ENCODE data around the gene GHITM.
"Not testable (repeated sequence)": the region's sequence is repeated elsewhere in the genome, so short reads cannot be mapped to it uniquely, and the experiment has no call there.

GHITM gene

DNA sequence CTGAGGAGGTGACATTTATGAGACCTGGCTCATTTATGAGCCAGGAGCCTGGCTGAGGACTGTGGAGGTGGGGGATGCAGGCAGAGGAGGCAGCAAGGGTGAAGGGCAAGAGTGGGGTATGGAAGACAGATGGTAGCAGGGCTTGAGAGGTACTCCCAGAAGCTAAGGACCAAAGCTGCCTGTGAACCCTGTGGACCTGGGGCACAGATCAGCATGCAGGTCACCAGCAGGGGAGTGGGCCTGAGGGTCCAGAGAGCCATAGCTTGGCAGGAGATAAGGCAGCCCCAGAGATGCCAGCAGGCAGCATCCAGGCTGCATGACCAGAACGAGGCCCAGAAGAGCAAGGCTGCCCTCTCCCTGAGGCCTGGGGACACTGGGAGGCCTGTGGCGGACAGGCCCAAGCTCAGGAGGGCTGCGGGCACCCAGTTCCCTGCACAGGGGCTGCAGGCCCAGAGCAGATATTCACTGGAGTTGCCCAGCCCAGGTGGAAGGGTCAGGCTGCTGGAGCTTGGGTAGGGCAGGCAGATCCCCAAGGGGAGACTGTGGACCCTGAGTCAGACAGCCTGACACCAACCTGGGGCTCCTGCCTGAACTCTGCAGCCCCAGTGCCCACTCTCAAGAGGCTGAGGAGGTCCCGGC lies 37.6 kb downstream of the GHITM start:
- no peak for DNase-seq (ENCODE audit: low read depth)

DNA sequence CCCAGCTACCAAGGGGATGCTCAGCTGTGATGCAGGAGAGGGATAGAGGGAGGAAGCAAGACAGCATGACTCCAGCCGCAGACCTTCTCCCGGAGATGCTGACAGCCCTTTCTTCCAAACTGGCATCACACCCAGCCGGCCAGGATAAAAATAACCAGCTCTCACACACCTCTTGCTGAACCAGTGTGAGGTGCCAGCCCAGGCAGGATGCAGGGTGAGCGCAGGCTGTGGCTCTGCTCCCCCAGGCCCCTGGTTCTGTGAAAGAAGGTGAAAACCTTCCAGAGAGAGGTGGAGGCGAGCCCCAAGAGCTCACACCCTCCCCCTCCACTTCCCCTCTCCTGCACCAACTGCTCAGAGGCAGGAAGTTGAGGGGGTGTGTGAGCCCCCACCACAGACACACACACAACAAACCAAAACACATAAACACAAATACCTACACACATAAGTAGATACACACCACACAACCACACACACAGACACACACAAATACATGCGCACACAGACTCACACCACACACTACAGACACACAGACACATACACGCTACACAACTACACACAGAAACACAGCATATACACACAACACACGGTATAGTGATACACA lies 38.3 kb downstream of the GHITM start:
- no peak for DNase-seq (ENCODE audit: low read depth)

DNA sequence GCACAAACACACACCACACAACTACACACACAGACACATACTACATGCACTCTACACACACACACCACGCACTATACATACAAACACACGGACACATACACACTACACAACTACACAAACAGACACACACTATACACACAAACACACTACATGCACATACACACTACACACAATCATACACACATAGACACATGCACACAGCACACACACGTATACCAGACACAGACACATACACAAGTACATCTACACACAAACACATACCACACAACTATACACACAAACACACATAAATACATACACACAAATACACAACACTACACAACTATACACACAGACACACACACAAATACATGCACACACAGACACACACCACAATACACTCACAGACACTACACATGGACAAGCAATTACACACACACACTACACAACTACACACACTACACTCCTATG lies 38.9 kb downstream of the GHITM start:
- DNase-seq (ENCODE audit: low read depth), result no peak

DNA sequence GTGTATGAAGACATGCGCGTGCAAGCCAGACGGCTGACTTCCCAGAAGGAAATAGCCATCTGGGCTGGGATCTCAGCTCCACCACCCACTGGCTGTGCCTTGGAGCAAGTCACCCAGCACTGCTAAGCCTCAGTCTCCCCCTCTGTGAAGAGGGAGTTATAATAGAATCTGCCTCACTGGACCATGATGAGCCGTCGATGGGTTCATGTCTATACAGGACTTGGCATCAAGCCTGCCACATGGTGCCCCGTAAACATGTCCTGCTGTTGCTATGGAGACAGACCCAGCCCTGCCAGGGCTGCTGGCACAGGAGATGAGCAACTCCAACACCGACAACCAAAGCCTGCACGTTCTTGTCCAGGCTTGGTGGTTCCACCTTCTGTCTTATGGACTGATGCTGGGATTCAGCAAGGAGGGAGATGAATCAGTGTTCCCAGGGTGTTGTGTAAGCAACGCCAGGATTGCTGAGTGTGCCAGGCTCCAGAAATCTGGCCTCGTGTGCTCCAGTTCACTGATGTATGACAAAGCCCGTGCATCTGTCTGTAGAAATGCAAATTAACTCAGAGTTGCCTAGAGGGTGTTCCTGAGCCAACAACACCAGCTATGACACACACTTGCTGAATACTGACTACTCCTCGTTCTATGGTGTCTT lies 39.9 kb downstream of the GHITM start:
- peak; percentile 55 for DNase-seq (ENCODE audit: low read depth)

DNA sequence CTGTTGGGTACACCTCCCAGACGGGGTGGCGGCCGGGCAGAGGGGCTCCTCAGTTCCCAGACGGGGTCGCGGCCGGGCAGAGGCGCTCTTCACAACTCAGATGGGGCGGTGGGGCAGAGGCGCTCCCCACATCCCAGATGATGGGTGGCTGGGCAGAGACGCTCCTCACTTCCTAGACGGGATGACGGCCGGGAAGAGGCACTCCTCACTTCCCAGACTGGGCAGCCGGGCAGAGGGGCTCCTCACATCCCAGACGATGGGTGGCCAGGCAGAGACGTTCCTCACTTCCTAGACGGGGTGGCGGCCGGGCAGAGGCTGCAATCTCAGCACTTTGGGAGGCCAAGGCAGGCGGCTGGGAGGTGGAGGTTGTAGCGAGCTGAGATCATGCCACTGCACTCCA lies 41.1 kb downstream of the GHITM start:
- not testable (repeated sequence) for DNase-seq (ENCODE audit: low read depth)

DNA sequence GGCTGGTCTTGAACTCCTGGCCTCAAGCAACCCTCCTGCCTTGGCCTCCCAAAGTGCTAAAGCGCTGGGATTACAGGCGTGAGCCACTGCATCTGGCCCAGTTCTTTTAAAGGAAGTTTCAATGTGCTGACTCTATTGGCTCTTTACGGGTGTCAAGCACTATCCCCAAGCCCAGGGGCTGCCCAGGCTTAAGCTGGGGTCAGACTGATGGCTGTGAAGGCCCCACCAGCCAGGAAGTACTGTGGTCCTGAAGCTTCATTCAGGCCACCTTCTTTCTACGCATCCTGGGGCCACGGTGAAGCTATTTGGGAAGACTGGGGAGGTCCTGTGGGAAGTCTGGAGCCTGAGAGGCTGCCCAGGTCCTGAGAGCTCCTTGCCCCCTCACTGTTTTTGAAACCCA lies 42.3 kb downstream of the GHITM start:
- DNase-seq (ENCODE audit: low read depth), result no peak

DNA sequence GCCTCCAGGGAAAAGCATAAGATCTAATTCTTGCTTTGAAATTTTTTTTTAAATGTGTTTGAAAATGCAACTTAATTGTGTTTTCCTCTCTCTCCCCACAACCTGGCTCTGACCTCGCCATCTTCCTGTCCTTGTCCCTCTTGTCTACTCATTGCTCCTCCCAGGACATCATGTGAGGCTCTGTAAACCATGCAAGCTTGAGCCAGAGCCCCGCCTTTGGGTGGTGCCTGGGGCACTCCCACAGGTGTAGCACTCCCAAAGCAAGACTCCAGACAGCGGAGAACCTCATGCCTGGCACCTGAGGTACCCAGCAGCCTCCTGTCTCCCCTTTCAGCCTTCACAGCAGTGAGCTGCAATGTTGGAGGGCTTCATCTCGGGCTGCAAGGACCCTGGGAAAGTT lies 45.2 kb downstream of the GHITM start:
- DNase-seq (ENCODE audit: low read depth), result no peak

DNA sequence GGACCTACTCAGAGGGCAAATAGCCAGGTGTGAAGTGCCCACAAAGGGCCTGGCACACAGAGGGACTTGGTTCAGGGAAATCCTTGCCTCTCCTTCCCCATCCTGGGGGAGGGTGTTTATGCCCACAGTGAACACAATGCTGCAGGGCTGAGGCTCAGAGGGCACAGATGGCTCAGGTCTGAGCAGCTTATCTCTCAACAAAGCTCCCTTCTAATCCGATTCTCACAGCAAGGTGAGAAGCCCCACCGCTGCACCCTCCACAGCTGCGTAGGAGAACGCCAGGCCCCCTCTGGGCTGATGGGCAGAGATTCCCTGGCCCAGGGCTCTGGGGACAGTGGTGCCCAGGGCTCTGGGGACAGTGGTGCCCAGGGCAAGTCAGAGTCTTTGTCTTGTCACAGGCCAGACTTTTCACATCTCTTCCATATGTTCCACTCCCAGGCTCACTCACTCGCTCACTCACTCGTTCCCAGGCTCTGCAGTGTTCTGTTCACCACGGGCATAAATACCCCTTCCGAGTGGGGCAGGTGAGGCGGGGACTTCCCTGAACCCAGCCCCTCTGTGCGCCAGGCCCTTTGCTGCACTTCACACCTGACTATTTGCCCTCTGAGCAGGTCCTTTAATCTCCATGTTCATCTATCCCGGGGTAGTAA lies 46.3 kb downstream of the GHITM start:
- DNase-seq (ENCODE audit: low read depth), result no peak

DNA sequence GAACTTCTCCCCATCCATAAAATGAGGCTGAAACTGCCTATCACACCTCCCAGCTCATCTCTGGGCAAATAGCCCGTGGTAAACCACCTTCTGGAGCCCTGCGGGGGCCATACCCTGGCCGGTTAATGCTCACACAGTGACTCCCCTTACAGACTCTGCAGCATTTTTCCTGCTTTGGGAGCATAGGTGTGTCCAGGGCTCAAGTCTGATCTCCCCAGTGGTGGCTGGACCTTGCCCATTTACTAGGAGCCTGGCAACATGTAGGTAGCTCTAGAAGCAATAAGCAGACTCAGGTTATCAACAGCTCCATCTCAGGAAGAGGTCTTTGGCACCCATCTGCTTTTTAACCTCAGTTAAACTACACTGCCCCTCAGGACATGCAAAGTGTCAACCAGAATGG lies 49.5 kb downstream of the GHITM start:
- no peak for DNase-seq (ENCODE audit: low read depth)

DNA sequence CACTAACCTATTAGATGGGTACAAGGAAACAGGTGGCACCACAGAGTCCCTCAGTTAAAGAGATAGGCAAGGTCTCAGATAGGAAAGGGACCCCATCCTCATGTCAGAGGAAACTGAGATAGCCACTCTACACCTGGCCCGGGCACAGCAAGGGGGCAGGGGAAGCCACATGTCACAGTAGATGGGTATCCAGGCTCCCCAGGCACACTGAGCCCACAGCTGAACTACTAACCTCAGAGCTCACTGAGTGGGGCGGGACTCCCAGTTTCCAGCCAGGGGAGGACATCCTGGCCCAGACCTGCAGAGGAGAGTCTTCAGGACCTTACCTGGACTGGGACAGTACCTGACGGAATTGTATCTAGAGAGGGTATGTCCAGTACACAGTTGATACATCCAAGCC lies 51.3 kb downstream of the GHITM start:
- DNase-seq (ENCODE audit: low read depth), result no peak

DNA sequence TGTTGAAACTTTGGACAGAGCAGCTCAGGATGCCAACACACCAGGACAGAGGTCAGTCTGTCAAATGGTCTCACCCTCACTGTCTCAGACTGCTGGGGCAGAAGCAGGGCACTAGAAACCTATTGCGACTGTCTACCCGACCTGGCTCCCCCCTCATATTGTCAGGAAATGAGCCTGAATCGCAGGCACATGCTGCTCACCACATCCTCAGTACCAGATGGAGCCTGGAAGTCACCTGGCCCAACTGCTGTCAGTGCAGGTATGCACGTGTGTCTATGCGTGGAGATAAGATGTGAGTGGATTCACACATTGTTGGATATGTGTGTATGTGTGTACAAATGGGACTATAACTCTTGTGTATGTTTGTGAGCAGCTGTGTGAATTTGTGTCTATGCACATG lies 51.8 kb downstream of the GHITM start:
- no peak for DNase-seq (ENCODE audit: low read depth)

DNA sequence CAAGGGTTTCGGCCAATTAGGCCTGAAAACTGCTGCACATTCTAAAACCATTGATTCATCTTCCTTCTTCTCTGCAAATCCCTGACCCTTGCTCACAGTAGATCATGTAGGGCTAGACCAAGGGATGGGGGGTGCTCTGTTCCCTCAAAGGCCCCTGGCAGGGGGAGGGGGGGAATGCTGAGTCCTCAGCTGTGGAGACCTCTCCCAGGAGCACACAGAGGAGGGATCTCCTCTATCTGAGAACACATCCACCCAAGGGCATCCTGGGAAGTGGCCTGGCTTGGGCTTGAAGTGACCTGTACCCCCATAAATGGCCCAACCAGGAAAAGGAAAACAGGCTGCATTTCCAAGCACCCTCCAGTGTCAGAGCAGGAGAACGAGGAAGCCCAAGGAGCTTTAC lies 54.0 kb downstream of the GHITM start:
- DNase-seq (ENCODE audit: low read depth), result no peak

DNA sequence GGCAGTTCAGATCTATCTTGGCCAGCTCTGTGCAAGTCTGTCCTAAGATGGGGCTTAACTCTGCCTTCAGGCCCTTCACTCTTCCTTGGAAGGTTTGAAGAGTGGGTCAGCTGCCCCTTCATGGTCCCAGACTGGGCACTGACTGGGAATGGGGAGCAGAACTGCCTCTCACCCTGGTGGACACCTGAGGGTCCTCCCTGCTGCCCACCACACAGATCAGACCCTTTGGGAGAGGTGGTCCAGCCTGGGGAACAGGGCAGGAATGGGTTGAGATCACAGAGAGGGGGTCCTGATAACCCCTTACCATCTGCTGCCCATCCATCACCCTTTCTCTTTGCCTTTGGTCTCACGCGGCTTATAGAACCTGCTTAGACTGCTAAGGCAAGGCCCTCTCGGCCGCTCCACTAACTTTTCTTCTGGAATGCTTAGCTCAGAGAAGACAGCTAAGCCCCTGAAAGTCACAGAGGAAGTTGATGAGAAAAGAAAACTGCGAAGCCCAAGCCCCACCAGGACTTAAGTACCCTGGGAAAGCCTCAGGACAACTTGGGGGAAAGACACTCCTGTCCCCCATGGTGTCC lies 54.6 kb downstream of the GHITM start:
- DNase-seq (ENCODE audit: low read depth), result no peak

DNA sequence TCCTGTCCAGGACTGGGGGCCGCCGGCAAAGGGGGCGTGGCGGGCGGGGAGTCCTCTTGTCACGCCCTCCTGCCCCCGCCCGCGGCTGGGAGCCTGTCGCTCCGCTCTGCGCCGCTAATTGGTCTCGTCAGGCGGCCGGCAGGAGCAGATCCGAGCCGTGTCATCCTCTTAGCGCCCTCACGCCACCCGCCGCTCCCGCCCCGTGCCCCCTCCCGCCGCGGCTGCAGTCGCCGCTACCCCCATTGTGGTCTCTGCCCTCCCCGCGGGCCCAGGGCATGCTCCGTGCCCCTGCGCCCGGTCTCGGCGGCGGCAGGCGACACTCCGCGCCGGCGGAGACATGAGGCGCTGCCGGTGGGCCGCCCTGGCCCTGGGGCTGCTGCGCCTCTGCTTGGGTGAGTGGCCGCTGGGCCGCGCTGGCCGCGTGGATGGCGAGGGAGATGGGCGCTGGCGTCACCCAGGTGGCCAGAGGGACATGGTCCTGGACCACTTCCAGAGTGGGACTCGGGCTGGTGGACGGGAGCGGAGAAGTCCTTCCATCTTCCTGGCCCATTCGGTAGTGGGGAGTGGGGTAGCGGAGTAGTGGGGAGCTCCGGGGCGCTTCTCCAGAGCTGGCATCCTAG lies 55.2 kb downstream of the GHITM start, which contains the start of gene CDHR1:
Gene CDHR1, plus strand, starts transcription at position 114 of the 620 bp plus-strand sequence. Its CDS starts 224 bp downstream, at position 338.
- DNase-seq (ENCODE audit: low read depth), result no peak

DNA sequence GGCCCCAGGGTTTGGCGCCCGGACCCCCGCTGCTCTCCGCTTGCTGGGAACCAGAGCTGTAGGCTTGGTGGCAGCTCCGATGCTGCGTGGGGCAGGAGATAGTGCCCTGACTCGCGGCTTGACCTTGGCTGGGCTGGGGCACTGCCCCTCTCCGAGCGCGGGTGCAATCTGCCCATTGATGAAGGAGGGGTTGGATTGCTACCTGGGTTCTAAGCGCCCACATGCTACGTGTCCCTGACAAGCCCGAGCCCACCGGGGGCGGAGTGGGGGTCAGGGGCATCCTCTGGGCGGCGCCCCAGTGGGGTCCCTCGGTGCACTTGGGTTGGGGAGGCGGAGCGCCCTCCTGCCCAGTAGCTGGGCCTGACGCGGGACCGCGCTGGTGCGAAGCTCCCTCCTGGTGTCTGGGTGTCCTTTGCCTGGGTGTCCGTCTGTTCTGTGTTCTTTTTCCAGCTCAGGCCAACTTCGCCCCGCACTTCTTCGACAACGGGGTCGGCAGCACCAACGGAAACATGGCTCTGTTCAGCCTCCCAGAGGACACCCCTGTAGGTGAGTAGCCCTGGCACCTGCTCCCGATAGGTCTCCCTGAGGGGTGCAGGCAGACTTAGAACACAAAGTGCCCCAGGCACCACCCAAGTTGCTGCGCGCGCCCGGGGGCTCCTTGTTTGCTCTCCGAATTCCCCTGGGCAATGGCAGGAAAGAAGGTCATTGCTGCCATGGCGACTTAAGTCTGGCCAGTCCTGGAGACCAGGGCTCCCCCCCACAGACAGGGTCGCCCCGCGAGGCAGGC lies 55.9 kb downstream of the GHITM start:
- no peak for DNase-seq (ENCODE audit: low read depth)

DNA sequence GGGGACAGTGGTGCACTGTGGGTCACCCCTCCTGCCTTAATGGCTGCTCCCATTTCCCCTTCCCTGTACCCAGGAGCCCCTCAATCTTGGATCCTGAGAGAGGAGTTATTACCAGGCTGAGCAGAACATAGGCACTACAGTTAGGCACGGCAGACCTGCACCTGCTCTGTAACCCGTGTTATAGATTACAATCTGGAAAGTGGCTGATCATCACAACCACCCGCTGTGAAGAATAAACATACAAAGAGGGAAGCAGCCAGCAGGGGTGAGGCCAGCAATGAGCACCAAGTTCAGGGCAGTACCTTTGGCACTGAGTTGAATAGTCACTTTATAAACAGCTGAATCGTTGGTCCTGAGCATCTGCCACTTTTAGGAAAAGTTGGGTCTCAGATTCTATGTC lies 56.8 kb downstream of the GHITM start:
- DNase-seq (ENCODE audit: low read depth), result no peak

DNA sequence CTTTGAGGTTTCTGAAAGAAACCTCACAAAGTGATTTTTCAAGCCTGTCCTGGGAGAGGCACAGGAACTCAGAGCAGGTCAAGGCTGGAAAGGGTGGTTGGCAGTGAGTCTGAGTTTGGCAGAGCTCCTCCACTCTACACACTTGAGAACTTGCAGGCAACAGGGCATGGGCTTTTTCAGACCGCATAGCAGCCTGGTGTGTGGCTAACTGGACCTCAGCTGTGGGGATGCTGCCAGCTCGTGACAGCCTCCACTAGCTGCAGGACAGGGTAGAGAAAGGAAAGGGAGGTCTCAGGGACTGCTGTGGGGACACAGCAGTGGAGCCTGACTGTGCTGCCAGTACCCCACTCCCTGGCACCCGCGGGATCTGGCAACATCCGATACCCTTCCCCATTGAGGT lies 57.6 kb downstream of the GHITM start:
- no peak for DNase-seq (ENCODE audit: low read depth)

DNA sequence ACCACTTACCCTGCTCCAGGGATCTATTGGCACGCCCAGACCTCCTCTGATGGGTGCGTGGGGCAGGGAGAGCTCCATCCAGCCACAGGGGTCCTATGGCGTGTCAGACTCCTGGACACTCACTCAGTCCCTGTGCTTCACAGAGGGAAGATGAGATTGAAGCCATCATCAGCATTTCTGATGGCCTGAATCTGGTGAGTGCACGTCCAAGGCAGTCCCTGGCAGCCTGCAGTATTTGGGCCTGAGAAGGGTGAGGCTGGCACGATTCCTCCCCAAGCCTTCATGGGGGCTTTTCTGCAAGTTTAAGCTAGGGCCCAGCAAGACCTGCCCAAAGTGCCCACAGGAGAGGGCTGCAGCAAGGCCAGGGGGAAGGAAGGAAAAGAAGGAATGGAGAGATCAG lies 58.3 kb downstream of the GHITM start:
- DNase-seq (ENCODE audit: low read depth), result no peak

DNA sequence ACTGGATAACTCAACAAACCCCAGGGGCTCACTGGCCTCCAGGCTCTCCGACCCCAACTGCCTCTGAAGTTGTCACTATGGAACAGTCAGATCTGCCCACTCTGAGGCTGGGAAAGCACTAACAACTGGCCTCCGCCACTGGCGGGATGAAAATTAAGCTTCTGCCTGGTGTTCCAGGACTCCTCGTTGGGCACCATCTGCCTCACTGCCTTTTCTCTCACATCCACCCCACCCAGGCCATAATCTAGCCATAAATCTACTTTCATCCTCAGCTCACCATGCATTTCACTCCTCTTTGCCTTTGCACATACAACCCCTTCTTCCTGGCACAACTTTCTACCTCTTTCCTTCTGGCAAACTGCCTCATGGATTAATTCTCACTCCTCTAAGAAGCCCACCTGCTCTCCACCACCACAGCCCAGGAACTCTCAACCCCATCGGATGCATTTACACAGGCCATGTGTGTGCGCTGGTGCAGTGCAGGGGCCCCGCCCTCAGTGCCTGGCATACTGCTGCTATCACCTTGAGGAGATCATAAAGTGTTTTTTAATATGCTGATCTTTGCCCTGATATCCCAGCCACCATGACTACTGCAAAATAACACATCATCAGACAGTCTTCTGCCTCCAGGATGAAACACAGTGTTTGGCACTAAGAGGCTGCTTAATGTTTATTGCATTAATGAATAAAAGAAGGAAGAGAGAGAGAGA lies 59.1 kb downstream of the GHITM start:
- DNase-seq (ENCODE audit: low read depth), result no peak

DNA sequence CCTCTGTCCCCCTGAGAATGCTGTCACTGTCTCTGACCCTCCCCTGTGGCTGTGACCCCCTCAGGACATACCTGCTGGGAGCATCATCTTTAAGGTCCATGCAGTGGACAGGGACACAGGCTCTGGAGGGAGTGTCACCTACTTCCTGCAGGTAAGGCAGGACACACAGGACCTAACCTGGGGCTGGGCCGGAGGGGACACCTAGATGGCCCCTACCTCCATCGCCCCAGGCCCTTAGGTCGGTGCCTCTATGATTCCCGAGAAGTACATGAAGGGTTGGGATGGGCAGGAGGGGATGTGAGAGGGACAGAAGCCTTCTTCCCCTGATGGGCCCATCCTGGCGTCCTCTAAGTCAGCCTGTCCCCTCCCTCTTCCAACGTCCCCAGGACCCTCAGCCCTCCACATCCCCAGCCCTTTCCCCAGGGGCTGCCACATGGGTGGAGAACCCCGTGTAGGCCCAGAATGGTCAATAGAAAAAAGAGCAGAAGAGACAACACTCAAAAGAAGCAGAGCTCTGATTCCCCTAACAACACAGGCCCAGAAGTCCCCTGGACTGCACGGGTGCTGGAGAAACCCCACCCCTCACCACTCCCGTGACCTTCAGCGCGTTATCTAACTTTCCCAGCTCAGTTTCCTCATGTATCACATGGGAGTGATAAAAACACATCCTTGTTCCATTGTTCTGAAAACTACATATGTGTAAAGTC lies 61.4 kb downstream of the GHITM start:
- no peak for DNase-seq (ENCODE audit: low read depth)

All from GM04503 (cell line).